ENCODE results near the gene CLPTM1.
"Not testable (repeated sequence)": the region's sequence is repeated elsewhere in the genome, so short reads cannot be mapped to it uniquely, and the experiment has no call there.

Gene CLPTM1

DNA sequence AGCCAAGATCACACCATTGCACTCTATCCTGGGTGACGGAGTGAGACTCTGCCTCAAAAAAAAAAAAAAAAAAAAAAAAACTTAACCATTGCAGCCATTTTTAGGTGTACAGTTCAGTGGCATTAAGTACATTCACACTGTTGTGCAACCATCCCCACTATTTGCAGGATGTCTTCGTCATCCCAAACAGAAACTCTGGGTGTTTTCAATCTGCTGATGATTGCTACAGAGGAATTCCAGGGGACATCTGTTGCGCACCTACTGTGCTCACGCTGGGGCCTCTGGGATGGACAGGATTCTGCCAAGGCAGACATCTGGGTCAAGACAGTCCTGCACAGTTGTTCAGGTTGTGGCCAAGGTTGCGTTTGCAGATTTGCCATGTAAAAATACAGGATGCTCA is 15.5 kb upstream of the CLPTM1 start:
- no peak for DNase-seq

DNA sequence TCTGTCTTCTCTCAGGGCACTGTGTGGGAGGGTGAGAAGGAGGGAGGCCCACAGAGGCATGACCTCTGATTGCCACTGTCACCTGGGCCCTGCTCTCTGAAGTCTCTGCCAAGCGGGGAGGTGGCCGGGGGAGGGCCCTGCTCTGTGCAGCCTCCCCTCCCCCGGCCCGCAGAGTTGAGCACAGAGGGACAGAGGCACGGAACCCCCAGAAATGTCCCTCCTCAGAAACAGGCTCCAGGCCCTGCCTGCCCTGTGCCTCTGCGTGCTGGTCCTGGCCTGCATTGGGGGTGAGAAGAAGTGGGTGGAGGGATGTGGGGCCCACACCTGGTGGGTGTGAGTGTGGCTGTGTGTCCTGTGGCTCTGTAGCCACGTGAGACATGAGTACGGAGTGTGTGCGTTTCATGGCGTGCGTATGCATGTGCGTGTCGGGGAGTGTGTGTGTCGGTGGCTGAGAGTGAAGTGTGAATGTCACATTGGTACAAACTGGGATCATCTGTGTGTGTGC is 13.1 kb upstream of the CLPTM1 start, which contains the start of gene APOC4:
Gene APOC4 (plus strand): TSS at position 171 of the 505 bp plus-strand sequence. CDS start 41 bp downstream, at position 212.
- no peak for DNase-seq

DNA sequence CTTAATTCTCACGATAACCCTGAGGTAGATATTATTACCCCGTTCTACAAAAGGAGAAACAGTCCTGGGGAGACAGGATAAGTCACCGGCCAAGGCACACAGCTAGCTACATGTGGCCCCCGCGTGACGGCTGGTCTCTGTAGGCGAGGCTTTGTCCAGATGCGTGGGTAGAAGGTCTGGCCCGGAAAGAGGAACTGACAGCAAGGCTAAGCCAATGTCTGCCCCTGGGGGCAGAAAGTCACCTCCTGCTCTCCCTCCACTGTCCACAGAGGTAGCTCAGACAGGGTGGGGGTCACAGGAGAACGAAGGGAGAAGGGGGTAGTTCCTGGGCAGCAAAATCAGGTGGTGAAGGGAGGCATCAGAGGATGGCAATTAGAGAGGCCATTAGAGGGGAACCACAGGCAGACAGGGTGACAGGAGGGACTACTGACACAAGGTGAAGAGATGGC is 11.4 kb upstream of the CLPTM1 start:
- DNase-seq, result peak in 43 of 58 donors; percentile 4 to 67 (median 33)

DNA sequence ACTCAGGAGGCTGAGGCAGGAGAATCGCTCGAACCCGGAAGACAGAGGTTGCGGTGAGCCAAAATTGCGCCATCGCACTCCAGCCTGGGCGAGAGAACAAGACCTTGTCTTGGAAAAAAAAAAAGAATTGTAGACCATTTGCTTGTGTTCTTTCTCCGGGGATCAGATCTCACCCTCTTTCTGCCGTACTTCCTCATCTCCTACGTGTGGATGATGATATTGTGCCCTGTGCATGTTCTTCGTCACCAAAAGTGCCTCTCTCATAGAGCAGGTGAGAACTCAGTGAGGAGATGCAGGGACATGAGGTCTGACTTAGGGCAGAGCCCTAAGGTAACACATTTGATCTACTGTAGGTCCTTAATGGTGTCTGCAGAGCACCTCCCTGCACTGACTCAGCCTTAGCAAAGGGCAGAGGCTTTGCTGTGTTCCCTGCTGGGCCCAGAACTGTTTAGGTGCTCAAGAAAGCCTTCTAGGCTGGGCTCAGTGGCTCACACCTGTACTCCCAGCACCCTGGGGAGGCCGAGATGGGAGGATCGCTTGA is 8.1 kb upstream of the CLPTM1 start:
- DNase-seq, result peak in 2 of 58 donors; percentile 7 to 16

DNA sequence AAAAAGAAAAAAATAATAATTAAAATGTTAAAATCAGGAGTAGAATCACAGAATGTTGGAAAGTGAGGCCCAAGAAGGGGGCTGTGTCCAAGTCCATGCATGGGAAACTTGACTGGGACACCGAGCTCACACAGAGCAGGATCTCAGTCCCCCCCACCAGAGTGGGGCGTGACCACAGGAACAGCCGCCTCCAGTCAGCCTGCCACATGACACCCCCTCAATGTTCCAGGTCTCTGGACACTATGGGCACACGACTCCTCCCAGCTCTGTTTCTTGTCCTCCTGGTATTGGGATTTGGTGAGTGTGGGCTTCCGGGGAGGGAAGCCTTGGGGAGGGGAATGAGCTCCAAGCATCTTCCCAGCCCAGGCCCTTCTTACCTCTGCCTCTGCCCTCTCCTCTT is 6.9 kb upstream of the CLPTM1 start:
- DNase-seq, result no peak

DNA sequence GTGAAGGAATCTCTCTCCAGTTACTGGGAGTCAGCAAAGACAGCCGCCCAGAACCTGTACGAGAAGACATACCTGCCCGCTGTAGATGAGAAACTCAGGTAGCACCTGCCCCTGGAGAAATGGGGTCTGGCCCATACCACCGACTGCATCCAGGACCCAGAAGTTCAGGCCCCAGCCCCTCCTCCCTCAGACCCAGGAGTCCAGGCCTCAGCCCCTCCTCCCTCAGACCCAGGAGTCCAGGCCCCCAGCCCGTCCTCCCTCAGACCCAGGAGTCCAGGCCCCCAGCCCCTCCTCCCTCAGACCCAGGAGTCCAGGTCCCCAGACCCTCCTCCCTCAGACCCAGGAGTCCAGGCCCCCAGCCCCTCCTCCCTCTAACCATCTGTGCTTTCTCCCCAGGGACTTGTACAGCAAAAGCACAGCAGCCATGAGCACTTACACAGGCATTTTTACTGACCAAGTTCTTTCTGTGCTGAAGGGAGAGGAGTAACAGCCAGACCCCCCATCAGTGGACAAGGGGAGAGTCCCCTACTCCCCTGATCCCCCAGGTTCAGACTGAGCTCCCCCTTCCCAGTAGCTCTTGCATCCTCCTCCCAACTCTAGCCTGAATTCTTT is 6.3 kb upstream of the CLPTM1 start:
- no peak for DNase-seq

DNA sequence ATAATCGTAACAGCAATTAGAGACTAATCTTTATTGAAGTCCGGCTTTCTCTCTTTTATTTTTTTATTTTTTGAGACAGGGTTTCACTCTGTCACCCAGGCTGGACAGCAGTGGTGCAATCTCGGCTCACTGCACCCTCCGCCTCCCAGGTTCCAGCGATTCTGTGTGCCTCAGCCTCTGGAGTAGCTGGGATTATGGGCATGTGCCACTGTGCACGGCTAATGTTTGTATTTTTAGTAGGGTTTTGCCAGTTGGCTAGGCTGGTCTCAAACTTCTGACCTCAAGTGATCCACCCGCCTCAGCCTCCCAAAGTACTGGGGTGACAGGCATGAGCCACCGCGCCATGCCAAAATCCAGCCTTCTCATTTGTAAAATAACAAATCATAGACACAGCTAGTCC is 5.6 kb upstream of the CLPTM1 start:
- DNase-seq, result no peak

DNA sequence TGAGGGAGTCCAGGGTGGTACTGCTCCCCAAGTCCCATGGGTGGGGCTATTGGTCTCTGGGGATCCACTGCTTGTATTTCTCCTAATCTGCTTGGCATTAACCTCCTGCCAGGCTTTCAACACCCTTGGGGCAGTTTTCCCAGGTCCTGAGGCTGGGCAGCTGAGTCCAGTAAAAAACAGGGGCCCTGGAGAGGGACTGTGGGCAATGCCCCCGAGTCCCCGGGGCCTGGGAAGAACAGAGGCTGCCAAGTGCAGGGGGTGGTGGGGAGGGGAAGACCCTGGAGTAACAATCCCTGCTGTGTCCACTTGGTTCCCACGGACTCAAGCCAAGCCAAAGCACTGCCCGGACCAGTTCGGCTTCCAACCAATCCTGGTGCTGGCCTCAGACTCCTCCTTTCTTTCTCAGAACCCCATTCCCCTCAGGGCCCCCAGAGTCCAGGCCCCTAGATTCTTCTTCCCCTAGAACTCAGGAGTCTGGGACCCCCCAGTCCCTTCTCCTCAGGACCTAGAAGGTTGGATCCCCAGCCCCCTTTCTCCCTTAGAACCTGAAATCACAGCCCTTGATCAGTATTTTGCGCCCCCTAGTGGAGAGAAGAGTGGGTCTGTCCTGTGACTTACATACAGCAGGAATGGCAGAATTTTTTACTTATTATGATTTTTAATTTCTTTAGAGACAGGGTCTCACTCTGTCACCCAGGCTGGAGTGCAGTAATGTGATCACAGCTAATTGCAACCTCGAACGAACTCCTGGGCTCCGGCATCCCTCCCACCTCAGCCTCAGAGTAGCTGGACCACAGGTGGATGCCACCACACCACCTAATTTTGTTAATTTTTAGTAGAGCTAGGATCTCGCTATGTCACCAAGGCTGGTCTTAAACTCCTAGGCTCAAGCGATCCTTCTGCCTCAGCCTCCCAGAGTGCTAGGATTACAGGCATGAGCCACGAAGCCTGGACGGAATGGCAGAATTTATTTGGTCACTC is 3.7 kb upstream of the CLPTM1 start:
- peak in 57 of 58 donors; percentile 10 to 93 (median 76) for DNase-seq

DNA sequence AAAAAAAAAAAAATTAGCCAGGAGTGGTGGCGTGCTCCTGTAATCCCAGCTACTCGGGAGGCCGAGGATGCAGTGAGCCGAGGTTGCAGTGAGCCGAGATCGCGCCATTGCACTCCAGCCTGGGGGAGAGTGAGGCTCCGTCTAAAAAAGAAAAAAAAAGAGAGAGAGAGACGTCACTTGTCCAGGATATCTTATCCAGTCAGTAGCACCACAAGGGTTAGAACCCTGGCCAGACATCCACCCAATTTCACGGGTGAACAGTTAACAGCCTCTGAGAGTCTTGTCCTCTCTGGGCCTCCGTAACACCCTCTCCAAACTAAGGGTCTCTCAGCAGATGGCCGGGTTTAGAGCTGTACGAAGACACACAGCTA is 917 bp upstream of the CLPTM1 start:
- DNase-seq, result no peak

DNA sequence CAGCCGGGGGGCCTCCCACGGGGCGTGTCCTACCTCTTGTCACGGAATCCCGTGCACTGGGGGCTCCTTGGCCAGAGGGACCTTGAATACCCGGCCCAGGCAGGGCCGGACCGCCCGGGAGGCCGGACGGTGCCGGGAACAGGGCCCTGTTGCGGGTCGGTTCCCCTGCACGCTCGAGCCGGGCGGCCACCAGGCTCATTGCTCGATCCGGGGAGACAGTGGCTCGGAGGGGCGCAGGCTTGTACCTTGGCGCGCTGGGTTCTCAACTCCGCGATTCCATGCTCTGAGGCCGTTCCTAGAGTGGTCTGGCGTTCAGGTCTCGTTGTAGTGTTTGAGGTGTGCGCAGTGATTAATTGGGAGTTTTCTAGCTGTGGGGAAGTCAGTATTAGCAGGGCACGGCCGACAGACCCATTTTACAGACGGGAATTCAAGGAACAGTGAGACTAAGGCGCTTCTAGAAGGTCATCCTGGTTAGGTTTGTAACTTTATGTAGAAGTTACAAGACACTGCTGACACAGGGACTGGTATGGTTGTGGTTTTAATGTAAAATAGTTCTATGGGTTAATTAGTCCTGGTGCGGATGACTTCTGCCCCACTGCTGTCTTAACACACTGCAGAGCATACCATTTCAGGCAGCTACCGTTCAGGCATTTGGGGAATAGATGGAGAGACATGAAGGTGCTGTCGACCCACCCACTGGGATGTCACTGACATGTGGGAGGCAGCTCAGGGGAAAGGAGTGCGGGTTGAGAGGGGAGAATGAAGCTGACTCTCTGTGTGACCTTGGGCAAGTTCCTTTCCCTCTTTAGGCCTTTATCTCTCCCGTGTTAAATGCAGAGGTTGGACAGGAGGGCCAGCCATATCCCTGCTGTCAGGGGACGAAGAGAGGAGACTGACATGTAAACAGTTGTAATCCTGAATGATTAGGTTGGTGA is 592 bp downstream of the CLPTM1 start:
- no peak for DNase-seq

DNA sequence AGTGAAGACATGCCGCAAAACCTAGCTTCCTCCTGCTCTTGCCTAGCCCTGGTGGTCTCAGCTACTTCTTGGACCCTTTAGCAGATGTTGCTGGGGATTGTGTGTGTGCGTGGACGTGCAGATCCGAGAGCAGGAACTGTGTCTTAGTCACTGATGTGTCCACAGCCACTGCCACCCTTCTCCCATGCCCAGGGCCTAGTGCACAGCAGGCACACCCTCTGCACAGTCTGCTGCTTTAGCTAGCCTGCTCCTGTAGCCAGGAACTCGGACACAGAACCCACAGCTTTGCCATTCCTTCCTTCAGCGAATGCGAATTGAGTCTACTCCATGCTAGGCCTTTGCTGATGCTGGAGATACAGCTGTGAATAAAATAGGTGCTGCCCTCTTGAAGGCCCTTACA is 2.3 kb downstream of the CLPTM1 start:
- DNase-seq, result no peak

DNA sequence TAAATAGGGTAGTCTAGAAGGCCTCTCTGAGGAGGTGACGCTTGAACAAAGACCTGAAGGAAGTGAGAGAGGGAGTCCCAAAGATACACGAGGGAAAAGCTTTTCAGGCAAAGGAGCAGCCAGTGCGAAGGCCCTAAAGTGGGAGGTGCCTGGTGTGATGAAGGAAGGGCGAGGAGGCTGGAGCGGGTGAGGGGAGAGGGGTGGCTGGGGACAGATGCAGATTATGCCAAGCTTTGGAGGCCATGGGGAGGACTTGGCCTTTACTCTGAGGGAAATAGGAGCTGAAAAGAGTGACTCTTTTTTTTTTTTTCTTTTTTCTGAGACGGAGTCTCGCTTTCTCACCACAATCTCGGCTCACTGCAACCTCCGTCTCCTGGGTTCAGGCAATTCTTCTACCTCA is 2.9 kb downstream of the CLPTM1 start:
- DNase-seq, result no peak

DNA sequence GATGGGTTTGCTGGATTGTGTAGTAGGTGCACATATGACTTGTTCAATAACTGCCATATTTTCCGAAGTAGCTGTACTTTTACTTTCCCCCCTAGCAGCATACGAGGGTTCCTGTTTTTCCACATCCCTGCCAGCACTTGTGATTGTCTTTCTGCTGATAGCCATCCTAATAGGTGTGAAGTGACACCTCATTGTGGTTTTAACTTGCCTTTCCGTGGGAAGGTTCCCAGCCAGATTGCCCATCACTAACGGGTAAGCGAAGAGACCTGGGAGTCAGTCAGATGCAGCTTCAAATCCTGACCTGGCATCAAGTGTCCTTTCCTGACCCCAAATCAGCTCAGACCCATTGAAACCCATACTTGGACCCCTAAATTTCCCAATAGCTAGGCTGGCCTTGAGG is 4.5 kb downstream of the CLPTM1 start:
- DNase-seq, result no peak

DNA sequence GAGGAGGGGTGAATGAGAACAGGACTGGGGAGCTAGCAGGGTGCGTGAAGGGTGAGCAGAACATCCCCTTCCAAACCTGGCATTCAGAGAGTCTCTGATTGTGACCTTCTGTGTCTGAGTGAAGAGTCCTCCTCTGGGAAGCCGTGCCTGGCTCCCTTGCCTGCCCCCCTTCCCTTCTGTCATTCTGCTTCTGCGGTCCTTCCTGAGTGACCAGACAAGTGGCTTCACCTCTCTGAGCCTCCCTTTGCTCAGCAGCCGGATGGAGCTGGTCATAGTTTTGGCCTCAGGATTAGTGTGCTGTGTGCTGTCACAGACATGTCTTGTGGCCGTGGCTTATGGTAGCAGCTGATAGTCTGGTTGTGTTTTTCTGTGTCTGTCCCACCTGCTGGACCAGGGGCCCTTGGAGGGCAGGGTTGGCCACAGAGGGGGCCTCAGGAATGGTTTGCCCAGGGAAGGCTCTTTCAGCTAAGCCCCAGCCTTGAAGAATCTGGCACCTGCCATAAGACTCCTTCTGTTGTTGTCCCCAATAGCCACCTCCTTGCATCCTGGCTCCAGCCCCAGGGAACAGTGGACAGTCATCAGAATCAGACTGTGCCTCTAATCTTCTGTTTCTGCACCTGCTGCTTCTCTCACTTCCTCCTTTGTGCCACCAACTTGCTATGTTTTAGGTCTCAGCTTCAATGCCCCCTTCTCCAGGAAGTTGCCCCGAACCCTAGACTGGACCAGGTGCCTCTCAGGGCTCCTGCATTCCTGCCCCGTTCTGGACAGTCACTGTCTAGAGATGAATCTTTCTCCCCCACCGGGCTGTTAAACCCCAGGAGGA is 5.9 kb downstream of the CLPTM1 start:
- DNase-seq, result no peak

DNA sequence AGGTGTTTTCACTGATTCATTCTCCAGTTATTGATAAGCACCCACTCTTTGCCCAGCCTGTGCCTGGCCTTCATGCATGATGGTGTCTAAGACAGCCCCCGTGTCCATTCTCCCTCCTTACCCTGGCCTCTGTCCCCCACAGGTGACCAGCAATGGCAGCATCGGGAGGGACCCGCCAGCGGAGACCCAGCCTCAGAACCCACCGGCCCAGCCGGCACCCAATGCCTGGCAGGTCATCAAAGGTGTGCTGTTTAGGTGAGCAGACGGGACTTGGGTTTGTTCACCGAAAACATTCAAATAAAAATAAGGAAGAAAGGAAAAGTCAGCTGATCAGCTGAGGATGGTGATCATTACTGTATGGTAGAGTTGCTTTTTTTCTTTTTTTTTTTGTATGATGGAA is 6.6 kb downstream of the CLPTM1 start:
- DNase-seq, result no peak

DNA sequence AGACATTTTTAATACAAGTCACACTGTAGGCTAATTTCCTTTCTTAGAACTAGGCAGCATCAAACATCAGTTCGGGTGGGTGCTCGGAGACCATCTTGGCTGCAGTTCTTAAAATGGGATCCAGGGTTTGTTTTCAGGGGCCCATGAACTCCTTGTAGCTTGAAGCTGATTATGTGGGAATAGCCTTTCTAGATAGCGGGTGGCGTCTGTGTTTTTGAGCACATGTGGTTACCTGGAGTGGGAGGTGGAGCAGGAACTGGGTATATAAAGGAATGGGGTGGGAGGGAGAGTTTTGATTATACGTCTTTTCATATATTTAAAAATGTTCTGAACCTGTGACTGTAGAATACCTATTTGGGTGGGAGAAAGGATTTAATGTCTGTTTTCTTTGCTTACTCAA is 12.9 kb downstream of the CLPTM1 start:
- peak in 2 of 58 donors; percentile 8 to 22 for DNase-seq

DNA sequence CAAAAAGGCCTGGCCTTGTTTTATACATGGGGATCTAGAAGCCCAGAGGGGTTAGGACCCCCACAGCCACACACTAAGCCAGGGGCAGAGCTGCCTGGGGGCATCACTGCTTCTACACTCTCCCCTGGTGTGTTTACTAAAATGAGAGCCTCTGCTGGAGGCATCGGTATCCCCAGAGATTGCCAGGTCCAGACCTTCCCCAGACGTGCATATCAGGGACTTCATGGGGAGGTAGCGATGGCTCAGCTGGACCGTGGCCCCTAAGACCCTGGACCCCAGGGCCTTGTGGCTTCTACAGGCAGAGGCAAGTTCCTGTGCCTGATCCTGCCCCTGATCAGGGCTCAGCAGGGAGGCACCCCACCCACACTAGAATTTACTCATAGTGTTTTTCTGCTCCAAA is 13.5 kb downstream of the CLPTM1 start:
- no peak for DNase-seq

DNA sequence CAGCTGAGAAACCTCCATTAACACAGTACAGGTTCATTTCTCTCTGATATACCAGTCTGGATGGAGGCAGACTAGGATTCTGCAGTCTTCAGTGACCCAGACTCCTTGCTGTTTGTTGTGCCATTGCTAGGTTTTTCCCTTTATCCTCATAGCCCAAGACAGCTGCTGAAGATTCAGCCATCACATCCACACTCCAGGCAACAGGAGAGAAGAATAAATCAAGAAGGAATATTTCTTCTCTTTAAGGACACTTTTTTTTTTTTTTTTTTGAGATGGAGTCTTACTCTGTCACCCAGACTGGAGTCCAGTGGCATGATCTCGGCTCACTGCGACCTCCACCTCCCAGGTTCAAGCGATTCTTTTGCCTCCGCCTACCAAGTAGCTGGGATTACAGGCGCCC is 14.3 kb downstream of the CLPTM1 start:
- DNase-seq, result no peak

DNA sequence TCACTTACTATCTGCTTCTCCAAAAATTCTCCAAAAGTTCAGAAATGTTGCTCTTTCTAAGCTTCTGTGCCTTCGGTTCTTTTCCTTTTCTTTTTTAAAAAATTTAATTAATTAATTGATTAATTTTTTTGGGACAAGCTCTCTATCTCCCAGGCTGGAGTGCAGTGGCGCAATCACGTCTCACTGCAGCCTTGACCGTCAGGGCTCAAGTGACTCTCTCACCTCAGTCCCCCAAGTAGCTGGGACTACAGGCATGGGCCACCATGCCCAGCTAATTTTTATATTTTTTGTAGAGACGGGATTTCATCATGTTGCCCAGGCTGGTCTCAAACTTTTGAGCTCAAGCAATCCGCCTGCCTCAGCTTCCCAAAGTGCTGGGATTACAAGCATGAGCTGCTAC is 16.3 kb downstream of the CLPTM1 start:
- not testable (repeated sequence) for DNase-seq

DNA sequence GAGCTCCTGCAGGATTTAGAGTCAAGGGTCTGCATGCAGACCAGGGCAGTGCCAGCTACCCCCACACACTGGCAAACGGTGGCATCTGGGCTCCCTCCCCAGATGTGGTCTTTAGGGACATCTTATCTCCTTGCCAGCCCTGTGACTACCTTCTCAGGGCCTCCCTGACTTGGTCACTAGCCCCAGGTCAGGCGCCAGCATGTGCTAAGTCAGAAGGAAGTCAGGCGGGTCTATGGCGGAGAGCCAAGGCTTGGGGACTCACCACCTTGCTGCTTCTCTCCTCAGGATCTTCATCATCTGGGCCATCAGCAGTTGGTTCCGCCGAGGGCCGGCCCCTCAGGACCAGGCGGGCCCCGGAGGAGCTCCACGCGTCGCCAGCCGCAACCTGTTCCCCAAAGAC is 17.6 kb downstream of the CLPTM1 start:
- no peak for DNase-seq
